Measurements from ENCODE around the gene MBP.
"Not testable (repeated sequence)": the region's sequence is repeated elsewhere in the genome, so short reads cannot be mapped to it uniquely, and the experiment has no call there.

MBP gene

DNA sequence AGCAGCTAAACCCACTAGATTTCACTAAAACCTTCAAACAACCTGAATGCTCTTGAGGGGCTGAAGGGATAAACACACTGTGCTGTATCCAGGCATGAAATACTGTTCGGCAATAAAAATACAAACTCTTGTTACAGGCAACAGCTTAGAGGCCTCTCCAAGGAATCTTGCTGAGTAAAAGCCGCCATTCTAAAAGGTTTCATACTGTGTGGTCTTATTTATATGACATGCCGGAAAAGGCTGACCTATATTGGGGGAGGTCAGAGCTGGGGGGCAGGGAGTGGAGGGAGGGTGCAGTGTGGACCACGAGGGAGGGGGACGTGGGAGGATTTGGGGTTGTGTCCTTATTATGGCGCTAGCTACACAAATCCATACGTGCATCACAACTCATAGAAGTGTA is 136.2 kb downstream of the MBP start:
- Histone ChIP-seq H3K9ac (ENCODE audit: insufficient read length) (no peak overlapping the region), H3K36me3 (ENCODE audit: insufficient read depth, low read length) (no peaks in the 10 kb centered on the region)
- DNase-seq (ENCODE audit: low read depth, low spot score) = no peak

DNA sequence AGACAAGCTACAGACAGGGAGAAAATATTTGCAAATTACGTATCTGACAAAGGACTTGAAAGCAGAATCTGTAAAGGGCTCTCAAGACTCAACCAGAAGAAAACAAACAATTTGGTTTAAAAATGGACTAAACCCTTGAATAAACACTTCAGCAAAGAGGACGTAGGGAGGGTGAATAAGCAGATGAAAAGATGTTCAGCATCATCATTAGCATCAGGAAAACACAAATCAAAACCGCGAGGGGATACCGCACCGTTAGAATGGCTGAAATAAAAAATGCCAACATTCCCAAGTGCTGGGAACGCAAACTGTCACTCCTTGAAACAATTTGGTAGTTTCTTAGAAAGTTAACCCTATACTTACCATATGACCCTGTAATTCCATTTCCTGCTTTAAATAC is 136.7 kb downstream of the MBP start:
- no peak overlapping the region for H3K9ac ChIP-seq (ENCODE audit: insufficient read length)
- DNase-seq (ENCODE audit: low read depth, low spot score) = no peak
- H3K36me3 ChIP-seq (ENCODE audit: insufficient read depth, low read length) = no peaks in the 10 kb centered on the region
- TF ChIP-seq EZH2 (IDR thresholded peaks at IDR 0.05) = no peak
- no peak for TF ChIP-seq POLR2AphosphoS5 (IDR thresholded peaks at IDR 0.05; ENCODE audit: borderline replicate concordance, low read depth, low read length)
- TF ChIP-seq FOXP2 (optimal IDR thresholded peaks at IDR 0.05; ENCODE audit: control extremely low read depth, extremely low read length, insufficient read depth) = no peak
- no peak overlapping the region for H3K27ac ChIP-seq
- no peaks in the 10 kb centered on the region for H3K9me3 ChIP-seq (ENCODE audit: low read depth, low read length)
- H3K4me3 ChIP-seq = no peak overlapping the region

More for the DNA sequence above, 136.2 kb downstream of the MBP start:
- H3K9me3 ChIP-seq (ENCODE audit: low read depth, low read length) = no peaks in the 10 kb centered on the region
- H3K4me3 ChIP-seq = no peak overlapping the region
- TF ChIP-seq POLR2AphosphoS5 (IDR thresholded peaks at IDR 0.05; ENCODE audit: borderline replicate concordance, low read depth, low read length) (no peak), FOXP2 (optimal IDR thresholded peaks at IDR 0.05; ENCODE audit: control extremely low read depth, extremely low read length, insufficient read depth) (no peak), EZH2 (IDR thresholded peaks at IDR 0.05) (no peak)
- H3K27ac ChIP-seq = no peak overlapping the region

- no peak overlapping the region for H3K27ac ChIP-seq
- no peaks in the 10 kb centered on the region for H3K36me3 ChIP-seq (ENCODE audit: insufficient read depth, low read length)
- DNase-seq (ENCODE audit: low read depth, low spot score) = no peak
- no peak for TF ChIP-seq FOXP2 (optimal IDR thresholded peaks at IDR 0.05; ENCODE audit: control extremely low read depth, extremely low read length, insufficient read depth)
- no peak for TF ChIP-seq EZH2 (IDR thresholded peaks at IDR 0.05)
- TF ChIP-seq POLR2AphosphoS5 (IDR thresholded peaks at IDR 0.05; ENCODE audit: borderline replicate concordance, low read depth, low read length) = no peak
- no peaks in the 10 kb centered on the region for H3K9me3 ChIP-seq (ENCODE audit: low read depth, low read length)
- H3K9ac ChIP-seq (ENCODE audit: insufficient read length) = no peak overlapping the region
- H3K4me3 ChIP-seq = no peak overlapping the region
Measured at GRCh38 chr18:76994086-76994654, 138.4 kb downstream of the MBP start.

GRCh38 chr18:76993573-76993972 is 139.0 kb downstream of the MBP start:
- H3K27ac ChIP-seq = no peak overlapping the region

DNA sequence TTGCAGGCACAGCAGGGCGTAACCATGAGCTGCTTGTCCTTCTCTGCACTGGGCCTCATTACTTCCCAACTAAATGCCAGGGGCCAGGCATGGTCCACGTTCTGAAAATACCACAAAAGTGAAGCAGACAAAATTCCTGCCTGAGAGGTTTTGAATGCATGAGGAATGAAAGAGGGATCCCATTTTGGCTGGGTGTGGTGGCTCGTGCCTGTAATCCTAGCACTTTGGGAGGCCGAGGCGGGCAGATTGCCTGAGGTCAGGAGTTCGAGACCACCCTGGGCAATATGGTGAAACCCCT is 139.5 kb downstream of the MBP start:
- TF ChIP-seq FOXP2 (optimal IDR thresholded peaks at IDR 0.05; ENCODE audit: control extremely low read depth, extremely low read length, insufficient read depth) = no peak
- no peak for TF ChIP-seq POLR2AphosphoS5 (IDR thresholded peaks at IDR 0.05; ENCODE audit: borderline replicate concordance, low read depth, low read length)
- no peak for TF ChIP-seq EZH2 (IDR thresholded peaks at IDR 0.05)
- H3K4me3 ChIP-seq = no peak overlapping the region

More at GRCh38 chr18:76993573-76993972, 139.0 kb downstream of the MBP start:
- Histone ChIP-seq H3K9ac (ENCODE audit: insufficient read length) (no peak overlapping the region), H3K4me3 (no peak overlapping the region), H3K9me3 (ENCODE audit: low read depth, low read length) (no peaks in the 10 kb centered on the region), H3K36me3 (ENCODE audit: insufficient read depth, low read length) (no peaks in the 10 kb centered on the region)
- no peak for TF ChIP-seq EZH2 (IDR thresholded peaks at IDR 0.05)
- no peak for TF ChIP-seq FOXP2 (optimal IDR thresholded peaks at IDR 0.05; ENCODE audit: control extremely low read depth, extremely low read length, insufficient read depth)
- no peak for TF ChIP-seq POLR2AphosphoS5 (IDR thresholded peaks at IDR 0.05; ENCODE audit: borderline replicate concordance, low read depth, low read length)
- DNase-seq (ENCODE audit: low read depth, low spot score) = no peak

DNA sequence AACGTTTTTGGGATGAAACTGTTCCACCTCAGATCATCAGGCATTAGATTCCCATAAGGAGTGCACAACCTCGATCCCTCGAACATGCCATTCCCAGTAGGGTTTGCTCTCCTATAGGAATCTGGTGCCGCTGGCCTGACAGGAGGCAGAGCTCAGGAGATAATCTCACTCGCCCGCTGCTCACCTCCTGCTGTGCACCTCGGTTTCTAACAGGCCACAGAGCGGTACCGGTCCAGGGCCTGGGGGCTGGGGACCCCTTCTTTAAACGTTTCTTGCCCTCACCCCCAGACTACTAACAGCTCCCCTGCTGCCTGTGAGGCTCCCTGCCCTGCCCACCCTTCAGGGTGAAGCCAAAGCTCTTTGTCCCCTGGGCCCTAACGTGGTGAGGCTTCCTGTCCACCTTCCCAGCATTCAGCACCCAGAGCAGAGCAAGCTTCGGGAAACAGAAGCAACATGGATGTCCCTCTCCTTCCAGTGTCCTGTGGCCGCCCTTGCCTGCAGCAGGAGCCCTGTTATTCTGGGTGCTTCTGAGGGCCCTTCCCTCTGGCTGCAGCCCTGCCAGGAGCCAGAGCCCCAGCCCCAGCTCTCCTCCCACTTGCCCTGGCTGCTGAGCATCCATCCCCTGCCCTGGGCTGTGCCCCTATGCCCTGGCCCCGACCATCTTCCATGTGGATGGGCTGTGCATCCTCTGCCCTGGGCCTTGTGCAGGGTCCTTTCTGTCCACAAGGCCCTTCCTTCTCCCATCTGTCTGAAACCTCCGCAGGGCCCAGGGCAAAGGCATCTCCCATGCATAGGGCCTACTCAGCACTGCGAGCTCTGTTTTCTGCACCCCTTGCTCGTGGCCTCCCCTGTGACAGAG is 140.1 kb downstream of the MBP start:
- Histone ChIP-seq H3K9me3 (ENCODE audit: low read depth, low read length) (no peaks in the 10 kb centered on the region), H3K36me3 (ENCODE audit: insufficient read depth, low read length) (no peaks in the 10 kb centered on the region), H3K4me3 (no peak overlapping the region), H3K9ac (ENCODE audit: insufficient read length) (no peak overlapping the region), H3K27ac (no peak overlapping the region)
- no peak for DNase-seq (ENCODE audit: low read depth, low spot score)
- TF ChIP-seq POLR2AphosphoS5 (IDR thresholded peaks at IDR 0.05; ENCODE audit: borderline replicate concordance, low read depth, low read length) (no peak), FOXP2 (optimal IDR thresholded peaks at IDR 0.05; ENCODE audit: control extremely low read depth, extremely low read length, insufficient read depth) (no peak), EZH2 (IDR thresholded peaks at IDR 0.05) (no peak)

More for the DNA sequence above, 139.5 kb downstream of the MBP start:
- Histone ChIP-seq H3K36me3 (ENCODE audit: insufficient read depth, low read length) (no peaks in the 10 kb centered on the region), H3K27ac (no peak overlapping the region), H3K9me3 (ENCODE audit: low read depth, low read length) (no peaks in the 10 kb centered on the region), H3K9ac (ENCODE audit: insufficient read length) (no peak overlapping the region)
- DNase-seq (ENCODE audit: low read depth, low spot score) = no peak

GRCh38 chr18:76991021-76991688 is 141.4 kb downstream of the MBP start:
- Histone ChIP-seq H3K36me3 (ENCODE audit: insufficient read depth, low read length) (no peaks in the 10 kb centered on the region), H3K9me3 (ENCODE audit: low read depth, low read length) (no peaks in the 10 kb centered on the region), H3K27ac (no peak overlapping the region), H3K9ac (ENCODE audit: insufficient read length) (no peak overlapping the region), H3K4me3 (no peak overlapping the region)
- no peak for DNase-seq (ENCODE audit: low read depth, low spot score)
- TF ChIP-seq POLR2AphosphoS5 (IDR thresholded peaks at IDR 0.05; ENCODE audit: borderline replicate concordance, low read depth, low read length) (no peak), EZH2 (IDR thresholded peaks at IDR 0.05) (no peak), FOXP2 (optimal IDR thresholded peaks at IDR 0.05; ENCODE audit: control extremely low read depth, extremely low read length, insufficient read depth) (no peak)

- H3K9ac ChIP-seq (ENCODE audit: insufficient read length); DNase-seq (ENCODE audit: low read depth, low spot score): not testable (repeated sequence)
Measured at GRCh38 chr18:76990343-76991020, 142.1 kb downstream of the MBP start.

More at GRCh38 chr18:76990343-76991020, 142.1 kb downstream of the MBP start:
- H3K9me3 ChIP-seq (ENCODE audit: low read depth, low read length); H3K4me3 ChIP-seq; H3K27ac ChIP-seq; H3K36me3 ChIP-seq (ENCODE audit: insufficient read depth, low read length): not testable (repeated sequence)
